ENCODE data around the gene ACADSB.

The ACADSB gene

GRCh38 chr10:123100030-123100762 lies 91.4 kb downstream of the ACADSB start:
- DNase-seq (ENCODE audit: low spot score) = no peak

GRCh38 chr10:123101872-123102271 lies 93.1 kb downstream of the ACADSB start:
- no peak for DNase-seq (ENCODE audit: low spot score)

- no peak for DNase-seq (ENCODE audit: low spot score)
These were observed 93.9 kb downstream of the ACADSB start for GRCh38 chr10:123102673-123103072.

- DNase-seq (ENCODE audit: low spot score) = no peak
These were observed 95.1 kb downstream of the ACADSB start for GRCh38 chr10:123103944-123104343.

All from pons (tissue), 1 donor.